Activated CD8-positive, alpha-beta memory T cell treated with anti-CD3 and anti-CD28 coated beads for 1 hour (primary cell): ENCODE results near the gene ANKRD37.
A peak's percentile ranks its signal among the peaks of the same experiment; 100 is the strongest.

Experiments used
- DNase-seq, 2 donors: peaks; one replicate each; pipeline ENCODE4 v3.0.0-alpha.2; 2020; ENCODE audit warnings: low read depth in 1 of 2; ENCODE audit errors: extremely low read depth in 1 of 2

The ANKRD37 gene

GRCh38 chr4:185379326-185380295 lies 17.0 kb upstream of the ANKRD37 start:
- DNase-seq: no peak

GRCh38 chr4:185380320-185380719 lies 16.3 kb upstream of the ANKRD37 start:
- DNase-seq: no peak

DNA sequence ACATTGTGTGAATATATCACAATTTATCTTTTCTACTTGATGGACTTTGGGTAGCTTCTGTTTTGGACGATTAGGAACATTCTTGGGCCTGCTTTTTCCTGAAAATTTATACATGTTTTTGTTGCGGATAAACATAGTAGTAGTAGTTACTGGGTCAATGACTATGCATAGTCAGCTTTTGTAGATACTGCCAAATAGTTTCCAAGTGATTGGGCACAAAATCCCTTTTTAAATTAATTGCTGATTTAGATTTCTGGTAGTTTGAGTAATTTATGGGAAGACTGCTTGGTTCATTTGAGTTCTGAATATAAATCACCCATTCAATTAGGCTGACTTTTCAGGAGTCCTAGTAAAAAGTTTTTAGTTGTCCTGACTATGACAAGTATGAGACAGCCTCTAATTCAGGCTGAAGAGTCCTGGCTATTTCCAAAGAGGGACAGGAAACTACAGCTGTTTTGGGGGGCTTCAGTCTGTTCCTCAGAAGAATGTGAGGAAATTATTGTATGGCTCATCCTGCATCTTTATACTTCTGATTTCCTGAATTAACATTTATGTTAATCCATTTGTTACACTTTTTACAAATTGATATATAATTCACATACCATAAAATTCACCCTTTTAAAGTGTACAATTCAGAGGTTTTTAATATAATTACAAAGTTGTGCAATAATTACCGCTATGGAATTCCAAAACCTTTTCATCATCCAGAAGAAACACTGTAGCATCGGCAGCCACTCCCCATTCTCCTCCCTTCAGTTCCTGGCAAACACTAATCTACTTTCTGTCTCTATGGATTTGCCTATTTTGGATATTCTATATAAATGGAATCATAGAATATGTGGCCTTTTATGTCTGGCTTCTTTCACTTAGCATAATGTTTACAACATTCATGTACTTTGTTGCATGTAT lies 15.1 kb upstream of the ANKRD37 start:
- no peak for DNase-seq

DNA sequence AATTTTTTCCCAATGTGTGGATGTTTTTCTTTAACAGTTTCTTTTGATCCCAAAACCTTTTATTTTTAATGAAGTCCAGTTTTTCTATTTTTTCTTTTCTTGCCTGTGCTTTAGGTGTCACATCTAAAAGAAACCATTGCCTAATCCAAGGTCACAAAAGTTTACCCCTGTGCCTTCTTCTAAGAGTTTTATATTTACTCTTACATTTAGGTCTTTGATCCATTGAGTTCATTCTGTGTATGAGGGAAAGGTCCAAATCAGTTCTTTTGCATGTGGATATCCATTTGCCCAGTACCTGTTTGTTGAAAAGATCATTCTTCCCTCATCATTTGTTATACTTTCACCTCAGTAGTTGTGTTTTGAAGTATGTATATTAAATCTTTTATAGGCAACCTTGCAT lies 13.9 kb upstream of the ANKRD37 start:
- DNase-seq: no peak

GRCh38 chr4:185383451-185383850 lies 13.2 kb upstream of the ANKRD37 start:
- no peak for DNase-seq

- DNase-seq: no peak
Measured at GRCh38 chr4:185384061-185384460, 12.6 kb upstream of the ANKRD37 start.

DNA sequence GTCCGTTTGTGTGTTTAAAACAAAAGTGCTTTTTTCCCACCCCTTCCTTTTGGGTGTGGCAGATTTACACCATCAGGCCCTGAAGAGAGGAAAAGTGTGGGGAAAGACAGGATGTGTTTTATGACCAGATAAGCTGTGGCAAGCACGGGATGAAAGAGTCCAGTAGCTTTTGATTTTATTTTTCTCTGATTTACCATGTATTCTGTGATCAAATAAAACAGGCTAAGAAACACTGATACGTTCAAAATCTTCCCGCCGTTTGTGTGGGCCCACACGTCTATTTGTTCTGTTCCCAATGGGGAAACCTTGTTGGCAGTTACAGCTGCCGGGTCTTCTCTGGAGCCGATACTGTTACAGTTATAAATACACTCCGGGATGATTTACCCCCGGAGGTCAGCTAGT lies 11.7 kb upstream of the ANKRD37 start:
- no peak for DNase-seq

GRCh38 chr4:185387957-185388356 lies 8.7 kb upstream of the ANKRD37 start:
- DNase-seq: no peak

DNA sequence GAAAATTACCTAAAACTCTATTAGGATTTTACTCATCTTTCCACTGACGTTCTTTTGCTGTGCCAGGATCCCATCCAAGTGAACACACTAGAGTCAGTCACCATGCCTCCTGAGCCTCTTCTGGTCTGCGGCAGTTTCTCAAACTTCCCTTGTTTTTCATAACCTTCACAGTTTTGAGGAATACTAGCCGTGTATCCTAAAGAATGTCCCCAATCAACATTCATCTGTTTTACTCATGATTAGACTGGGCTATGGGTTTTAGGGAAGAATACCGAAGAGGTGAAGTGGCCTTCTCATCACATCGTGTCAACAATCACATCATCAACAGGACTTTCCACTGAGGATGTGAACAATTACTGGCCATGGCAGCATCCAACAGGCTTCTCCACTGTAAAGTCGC lies 5.7 kb upstream of the ANKRD37 start:
- DNase-seq: no peak

DNA sequence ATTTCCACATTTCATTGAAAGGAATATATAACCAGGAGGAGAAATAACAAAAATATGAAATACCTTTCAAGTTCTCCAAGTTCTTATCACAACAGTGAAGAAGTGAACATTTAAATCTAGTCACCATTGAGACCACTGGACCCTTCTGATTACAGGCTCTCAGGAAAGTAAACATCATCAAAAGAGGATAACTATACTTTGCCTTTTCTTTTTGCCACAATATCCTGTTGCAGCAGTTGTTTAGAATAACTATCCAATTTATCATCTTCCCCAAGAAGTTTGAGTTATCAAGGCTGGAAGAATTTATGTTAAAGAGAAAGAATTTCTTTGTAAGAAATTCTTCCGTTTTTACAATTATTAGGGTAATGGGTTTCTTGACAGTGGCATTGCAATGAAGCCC lies 4.5 kb upstream of the ANKRD37 start:
- DNase-seq: no peak

DNA sequence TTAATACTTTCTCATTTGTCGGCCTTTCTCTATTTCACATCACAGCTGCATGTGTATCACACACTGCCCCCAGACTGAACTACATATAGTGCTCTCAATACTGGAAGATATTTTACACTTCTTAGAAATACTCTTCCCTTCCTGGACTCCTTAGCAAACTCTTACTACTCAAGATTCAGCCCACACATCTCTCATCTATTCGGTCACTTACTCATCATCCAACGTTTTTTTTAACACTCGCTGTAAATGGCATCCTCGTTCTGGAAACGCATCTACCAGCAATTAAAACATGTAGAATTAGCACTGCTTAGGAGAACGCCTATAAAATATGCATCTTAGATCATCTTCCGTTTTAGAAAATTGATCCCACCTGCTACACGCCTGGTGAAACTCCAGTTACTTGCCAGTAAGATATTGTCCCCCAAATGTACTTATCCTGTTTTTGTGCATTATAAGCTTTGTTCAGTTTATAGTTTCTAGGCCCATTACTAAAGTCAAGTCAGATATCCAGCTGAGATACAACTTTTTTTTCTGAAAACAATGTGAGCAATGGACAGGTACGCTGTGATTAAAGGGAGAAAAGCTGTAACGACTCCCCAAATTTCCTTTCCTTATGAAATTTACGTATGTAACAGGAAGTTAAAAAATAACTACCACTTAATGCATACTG lies 1.9 kb upstream of the ANKRD37 start:
- DNase-seq: no peak

GRCh38 chr4:185395238-185395955 lies 1.2 kb upstream of the ANKRD37 start, which contains the start of gene LRP2BP:
LRP2BP (minus strand) TSS chr4:185395924; CDS start chr4:185378186, 17,738 bp downstream.
- DNase-seq: no peak

- peak; percentile 82 to 92 for DNase-seq
Measured at GRCh38 chr4:185395956-185396723, 501 bp upstream of the ANKRD37 start.

GRCh38 chr4:185398618-185399017 lies 2.0 kb downstream of the ANKRD37 start:
- no peak for DNase-seq

DNA sequence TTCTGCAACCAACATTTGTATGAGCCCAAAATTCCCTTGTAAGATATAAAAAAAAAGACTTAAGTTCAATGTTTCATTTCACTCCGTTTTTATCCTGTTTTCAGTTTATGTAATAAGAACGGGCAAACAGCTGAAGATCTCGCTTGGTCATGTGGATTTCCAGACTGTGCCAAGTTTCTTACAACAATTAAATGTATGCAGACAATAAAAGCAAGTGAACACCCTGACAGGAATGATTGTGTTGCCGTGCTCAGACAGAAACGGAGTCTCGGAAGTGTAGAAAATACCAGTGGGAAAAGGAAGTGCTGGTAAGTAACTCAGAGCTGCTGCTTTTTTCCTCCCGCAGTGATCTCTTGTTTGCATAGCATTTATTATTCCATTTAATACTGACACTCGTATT lies 2.8 kb downstream of the ANKRD37 start:
- DNase-seq: no peak

GRCh38 chr4:185404031-185404430 lies 7.4 kb downstream of the ANKRD37 start:
- DNase-seq: no peak

DNA sequence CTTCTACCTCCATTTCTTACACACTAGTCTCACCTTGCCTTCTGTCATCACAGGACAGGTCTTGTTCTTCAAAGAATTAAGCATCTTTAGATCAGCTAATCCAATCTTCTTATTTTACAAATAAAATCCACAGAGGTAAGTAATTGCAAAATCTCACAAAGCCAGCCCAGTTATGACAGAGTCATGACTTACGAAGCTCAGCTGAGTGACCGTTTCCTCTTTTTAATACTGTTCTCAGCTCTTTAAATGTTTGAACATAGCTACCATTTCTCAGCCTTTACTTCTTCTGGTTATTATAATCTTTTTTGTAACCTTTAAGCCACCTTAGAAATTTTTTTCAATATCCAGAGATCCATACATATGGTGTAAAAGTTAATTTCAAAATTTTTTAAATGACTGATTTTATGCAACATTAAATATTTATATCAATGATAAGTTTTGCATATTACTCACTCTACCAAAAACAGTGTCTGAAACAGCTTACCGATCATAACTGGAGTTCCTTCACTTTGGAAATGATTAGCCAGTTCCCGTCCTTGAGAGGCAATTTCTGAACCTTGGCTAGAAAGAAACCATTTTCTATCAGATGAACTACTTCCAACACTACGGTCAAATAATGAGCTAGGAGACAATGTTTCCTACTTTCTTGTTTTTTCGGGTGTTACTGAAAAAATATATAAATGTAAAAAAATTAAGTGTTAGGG lies 8.8 kb downstream of the ANKRD37 start:
- DNase-seq: no peak

- no peak for DNase-seq
Measured at GRCh38 chr4:185408432-185408831, 11.8 kb downstream of the ANKRD37 start.

DNA sequence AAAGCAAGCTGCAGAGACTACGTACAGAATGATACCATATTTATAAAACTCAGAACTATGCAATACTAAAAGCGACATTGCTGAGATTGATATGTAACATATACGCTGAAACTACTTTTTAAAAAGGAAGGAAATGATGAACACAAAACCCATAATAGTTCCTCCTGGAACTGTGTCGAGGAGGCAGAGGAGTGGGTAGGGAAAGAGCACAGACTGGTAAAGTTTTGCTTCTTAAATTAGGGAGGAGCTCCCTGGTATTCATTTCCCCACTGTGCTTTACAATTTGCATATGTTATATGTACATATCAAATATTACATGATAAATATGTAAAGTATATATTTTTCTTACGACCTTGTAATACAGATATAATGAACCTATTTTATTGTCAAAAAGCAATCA lies 15.2 kb downstream of the ANKRD37 start:
- no peak for DNase-seq
